Measurements from ENCODE around the gene DAP3.
"Not testable (repeated sequence)": the region's sequence is repeated elsewhere in the genome, so short reads cannot be mapped to it uniquely, and the experiment has no call there.

GRCh38 chr1:155763090-155763815 lies 74.4 kb downstream of the DAP3 start:
- TF ChIP-seq, protein P1, sequence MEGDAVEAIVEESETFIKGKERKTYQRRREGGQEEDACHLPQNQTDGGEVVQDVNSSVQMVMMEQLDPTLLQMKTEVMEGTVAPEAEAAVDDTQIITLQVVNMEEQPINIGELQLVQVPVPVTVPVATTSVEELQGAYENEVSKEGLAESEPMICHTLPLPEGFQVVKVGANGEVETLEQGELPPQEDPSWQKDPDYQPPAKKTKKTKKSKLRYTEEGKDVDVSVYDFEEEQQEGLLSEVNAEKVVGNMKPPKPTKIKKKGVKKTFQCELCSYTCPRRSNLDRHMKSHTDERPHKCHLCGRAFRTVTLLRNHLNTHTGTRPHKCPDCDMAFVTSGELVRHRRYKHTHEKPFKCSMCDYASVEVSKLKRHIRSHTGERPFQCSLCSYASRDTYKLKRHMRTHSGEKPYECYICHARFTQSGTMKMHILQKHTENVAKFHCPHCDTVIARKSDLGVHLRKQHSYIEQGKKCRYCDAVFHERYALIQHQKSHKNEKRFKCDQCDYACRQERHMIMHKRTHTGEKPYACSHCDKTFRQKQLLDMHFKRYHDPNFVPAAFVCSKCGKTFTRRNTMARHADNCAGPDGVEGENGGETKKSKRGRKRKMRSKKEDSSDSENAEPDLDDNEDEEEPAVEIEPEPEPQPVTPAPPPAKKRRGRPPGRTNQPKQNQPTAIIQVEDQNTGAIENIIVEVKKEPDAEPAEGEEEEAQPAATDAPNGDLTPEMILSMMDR (IDR thresholded peaks at IDR 0.05): not testable (repeated sequence)
- not testable (repeated sequence) for TF ChIP-seq POLR2A (IDR thresholded peaks at IDR 0.05)
- TF ChIP-seq EP300 (IDR thresholded peaks at IDR 0.05): peak in 1 of 4 donors; percentile 63

All from upper lobe of left lung (tissue), 4 donors.